ENCODE results near the gene CNIH4.
"Not testable (repeated sequence)": the region's sequence is repeated elsewhere in the genome, so short reads cannot be mapped to it uniquely, and the experiment has no call there.

Gene CNIH4
- 40.1 to 51.6 reads per million in 2 donors for total RNA-seq

- DNase-seq = peak; percentile 76
Observed at GRCh38 chr1:224356685-224357625, at the start of gene CNIH4. Gene CNIH4 (plus strand): TSS chr1:224356879. CDS start chr1:224356925, 46 bp downstream.

GRCh38 chr1:224308064-224308463, 48.6 kb upstream of the CNIH4 start:
- no peak for DNase-seq

GRCh38 chr1:224311503-224311902, 45.2 kb upstream of the CNIH4 start:
- DNase-seq = not testable (repeated sequence)

DNA sequence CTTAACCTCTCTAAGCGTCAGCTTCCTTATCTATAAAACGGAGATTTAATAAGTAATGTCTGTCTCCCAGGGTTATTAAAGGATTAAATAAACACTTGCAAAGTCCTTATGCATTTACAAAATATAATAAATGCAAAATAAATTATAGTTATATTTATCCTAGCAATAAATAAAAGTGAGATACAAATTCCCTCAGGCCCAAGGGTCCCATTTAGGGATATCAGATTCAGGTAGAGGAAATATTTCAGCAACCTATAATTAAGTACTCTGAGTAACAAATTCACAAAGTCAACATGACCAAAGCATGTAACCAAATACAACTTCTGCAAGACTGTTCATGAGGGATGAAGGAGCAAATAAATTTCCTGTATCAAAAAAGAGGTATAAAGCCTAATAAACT, 44.7 kb upstream of the CNIH4 start:
- DNase-seq = no peak

DNA sequence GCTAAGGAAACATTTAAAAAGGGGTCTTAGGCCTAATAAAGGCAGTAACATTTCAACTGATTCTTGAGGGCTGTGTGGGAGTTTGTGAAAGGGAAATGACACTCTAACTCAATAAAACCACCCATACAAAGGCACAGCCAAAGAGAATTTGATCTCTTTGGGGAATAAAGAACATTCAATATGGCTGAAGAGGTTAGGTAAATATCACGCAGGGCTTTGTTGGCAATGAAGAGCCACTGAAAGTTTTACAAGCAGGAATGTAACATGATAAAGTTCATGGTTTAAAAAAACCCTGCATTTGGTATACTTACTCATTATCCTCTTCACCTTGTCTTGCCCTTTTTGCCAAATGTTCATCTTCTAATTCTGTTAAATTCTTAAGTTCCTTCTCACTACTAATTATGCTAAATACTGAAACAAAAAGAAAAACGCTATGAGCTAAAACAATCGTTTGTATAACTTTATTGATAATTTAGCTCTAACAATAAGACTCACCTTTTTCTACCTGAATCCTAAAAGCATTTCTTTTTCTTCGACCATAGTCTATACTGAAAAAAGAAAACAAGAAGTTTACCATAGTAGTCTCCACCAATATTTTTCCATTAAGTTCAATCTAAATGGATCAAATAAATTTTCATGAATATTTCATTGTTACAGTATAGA, 39.2 kb upstream of the CNIH4 start:
- no peak for DNase-seq

DNA sequence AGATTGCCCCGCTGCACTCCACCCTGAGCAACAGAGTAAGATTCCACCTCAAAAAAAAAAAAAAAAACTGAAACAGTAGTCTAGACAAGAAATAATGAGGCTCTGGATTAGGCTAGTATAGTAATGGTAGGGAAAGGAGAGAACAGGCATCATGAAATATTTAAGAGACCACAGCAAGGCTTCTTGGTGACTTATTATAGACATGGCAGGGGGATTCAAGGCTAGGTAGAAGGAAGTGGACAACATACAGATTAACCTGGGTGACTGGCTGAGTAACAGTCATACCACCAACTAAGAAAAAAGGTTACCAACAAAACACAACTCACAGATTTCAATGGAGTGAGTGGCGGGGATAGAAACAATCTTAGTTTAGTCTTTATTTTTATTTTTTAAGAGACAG, 35.0 kb upstream of the CNIH4 start:
- no peak for DNase-seq

DNA sequence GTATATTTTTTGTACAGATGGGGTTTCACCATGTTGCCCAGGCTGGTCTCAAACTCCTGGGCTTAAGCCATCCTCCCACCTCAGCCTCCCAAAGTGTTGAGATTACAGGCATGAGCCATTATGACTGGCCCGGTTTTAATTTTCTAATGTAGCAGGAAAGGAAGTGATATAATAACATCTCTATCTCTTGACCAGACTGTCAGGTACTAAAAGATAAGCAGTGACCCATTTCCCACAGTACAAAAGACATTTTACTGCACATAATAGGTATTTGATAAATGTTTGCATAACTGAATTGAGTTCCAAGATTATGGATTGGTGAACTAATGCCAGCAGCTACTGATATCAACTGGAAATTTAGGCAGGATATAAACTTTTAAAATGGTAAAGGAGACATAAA, 30.7 kb upstream of the CNIH4 start:
- DNase-seq = no peak

DNA sequence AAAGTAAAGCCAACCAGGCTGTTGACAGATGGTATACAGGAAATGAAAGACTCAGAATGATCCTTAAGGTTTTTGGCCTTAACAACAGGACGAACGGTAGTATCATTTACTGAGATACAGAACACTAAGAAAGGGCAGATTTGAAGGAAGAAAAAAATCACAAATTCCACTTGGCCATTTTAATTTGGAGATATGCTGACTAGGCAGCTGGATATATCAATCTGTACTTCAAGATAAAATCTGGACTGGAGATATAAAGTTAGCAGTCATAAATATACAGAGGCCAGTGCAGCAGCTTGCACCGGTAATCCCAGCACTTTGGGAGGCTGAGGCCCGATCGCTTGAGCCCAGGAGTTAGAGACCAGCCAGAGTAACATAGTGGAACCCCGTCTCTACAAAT, 28.0 kb upstream of the CNIH4 start:
- DNase-seq = no peak

DNA sequence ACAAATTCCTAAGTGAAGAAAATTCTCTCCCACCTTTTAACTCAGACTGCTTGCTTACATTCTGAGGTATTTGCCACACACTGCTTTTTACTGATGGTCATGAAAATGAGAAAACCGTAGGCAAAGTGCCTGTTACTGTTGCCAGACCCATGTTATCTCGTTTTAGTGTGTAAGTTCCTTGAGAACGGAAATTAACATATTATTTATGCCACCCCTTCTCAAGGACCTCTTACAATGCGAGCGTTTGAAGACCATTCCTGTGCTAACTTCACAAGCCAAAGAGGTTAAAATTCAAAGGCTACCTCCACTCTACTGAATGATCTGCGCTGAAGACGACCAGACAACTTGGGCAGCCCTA, 27.2 kb upstream of the CNIH4 start:
- no peak for DNase-seq

DNA sequence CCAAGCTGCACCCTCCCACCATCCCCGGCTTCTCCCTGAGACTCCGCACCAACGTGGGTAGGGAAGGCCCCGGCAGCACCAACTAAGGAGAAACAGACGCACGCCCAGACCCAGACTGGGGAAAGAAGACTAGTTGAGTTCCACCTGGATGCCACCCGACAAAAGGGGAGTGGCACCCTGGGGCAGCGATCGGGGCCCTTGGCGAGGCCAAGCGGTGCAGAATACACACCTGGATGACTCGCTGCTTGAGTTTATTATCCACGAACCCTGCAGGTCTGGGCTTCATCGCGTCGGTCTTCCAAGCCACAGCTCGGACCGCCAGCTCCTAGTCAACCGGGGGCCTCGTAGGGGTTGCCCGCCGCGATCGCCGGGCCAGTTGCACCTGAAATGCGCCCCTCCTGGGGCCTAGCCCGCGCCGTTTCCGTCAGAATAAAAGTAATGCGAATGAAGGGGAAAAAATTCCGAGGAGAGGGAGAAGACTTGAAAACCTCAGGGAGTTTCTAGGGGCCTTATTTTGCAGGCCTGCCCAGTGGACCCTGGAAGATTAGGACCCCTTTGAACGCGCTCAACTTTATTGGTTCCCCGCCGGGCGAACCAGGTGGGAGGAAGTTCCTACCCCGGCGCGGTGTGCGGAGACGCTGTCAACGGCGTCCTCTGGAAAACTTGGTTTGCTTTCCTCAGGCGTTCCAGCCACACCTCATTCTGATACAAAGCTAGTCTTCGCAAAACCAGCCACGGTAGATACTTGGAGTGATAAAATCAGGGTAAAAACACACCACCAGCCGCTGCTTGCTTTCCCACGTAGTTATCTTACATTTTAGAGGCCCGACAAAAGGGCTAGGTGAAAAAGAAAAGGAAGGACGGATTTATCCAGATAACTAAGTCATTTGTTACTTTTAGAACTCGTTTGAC, 26.6 kb upstream of the CNIH4 start, which contains the start of gene NVL:
Gene NVL (minus strand): TSS at position 331 of the 912 bp plus-strand sequence. CDS start 45 bp downstream, at position 286.
- DNase-seq = peak; percentile 46

- DNase-seq = no peak
Observed at GRCh38 chr1:224331326-224331725, 25.4 kb upstream of the CNIH4 start.

- DNase-seq = no peak
Observed at GRCh38 chr1:224331824-224332223, 24.9 kb upstream of the CNIH4 start.

DNA sequence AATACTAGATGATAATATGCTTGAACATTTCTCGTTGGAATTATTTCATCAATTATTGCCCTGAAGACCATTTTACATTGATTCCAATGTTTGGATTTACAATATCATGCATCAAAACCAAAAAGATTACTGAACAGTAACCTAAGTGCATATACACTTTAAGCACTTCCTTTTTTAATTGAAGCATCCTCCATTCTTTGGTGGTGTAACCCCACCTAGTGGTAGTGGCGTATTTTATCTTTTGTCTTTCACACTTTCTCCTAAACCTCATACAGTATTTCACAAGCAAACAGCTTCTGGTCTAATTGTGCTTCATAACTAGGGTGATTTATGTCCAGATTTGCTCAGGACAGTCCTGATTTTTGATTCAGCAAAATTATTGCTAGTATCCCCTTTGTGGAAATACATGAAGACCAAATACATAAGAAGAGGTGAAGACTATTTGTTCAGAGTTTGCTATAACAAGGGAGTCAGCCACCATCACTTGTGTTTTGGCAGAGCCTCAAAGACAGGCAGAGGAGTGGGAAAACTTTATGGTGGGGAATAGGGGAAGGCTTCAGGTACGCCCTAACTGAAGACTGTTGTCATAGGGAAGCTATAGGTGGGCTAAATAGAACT, 23.3 kb upstream of the CNIH4 start:
- no peak for DNase-seq

- DNase-seq = no peak
Observed at GRCh38 chr1:224333939-224334786, 22.5 kb upstream of the CNIH4 start.

- DNase-seq = no peak
Observed at GRCh38 chr1:224338150-224338838, 18.4 kb upstream of the CNIH4 start.

DNA sequence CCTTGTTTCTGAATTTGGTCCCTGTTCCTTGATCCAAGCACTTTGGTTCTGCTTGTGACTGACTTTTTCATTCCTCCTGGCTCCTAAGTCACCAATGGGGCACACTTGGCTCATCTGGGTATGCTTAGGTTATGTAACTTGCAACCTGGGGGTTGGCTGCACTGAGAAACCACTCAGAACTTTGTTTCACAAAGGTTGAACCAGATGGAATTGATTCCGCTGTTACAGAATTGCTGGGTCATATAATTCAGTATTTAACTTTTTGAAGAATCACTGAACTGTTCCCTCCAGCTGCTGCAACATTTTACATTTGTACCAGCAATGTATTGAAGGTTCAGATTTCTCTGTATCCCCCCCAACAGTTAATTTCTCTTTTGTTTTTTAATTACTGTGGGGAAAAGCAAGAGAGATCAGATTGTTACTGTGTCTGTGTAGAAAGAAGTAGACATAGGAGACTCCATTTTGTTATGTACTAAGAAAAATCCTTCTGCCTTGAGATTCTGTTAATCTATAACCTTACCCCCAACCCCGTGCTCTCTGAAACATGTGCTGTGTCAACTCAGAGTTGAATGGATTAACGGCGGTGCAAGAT, 17.1 kb upstream of the CNIH4 start:
- DNase-seq = no peak

DNA sequence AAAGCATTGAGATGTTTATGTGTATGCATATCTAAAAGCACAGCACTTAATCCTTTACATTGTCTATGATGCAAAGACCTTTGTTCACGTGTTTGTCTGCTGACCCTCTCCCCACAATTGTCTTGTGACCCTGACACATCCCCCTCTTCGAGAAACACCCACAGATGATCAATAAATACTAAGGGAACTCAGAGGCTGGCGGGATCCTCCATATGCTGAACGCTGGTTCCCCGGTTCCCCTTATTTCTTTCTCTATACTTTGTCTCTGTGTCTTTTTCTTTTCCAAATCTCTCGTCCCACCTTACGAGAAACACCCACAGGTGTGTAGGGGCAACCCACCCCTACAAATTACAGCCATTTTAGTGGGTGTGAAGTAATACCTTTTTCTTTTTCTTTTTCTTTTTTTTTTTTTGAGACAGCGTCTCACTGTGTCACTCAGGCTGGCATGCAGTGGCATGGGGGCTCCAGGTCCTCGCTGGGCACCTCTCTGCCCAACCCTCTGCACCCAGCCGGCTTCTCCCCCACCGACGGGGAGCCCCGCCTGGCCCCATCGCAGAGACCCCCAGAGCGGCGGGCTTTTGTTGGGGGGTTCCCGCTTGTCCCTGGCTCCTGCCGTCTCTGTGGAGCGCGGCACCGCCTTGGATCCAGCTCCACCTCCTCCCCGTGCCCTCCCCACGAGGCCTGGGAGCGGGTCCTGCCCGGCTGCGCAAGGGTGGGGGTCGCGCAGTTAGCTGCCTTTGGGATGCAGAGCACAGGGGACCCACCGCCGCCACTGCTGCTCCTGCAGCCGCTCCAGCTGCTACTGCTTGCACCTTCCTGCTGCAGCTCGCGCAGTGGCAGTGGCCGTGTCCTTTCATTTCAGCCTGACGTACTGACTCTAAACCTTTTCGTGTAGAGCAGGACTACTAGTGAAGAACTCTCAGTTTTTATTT, 16.0 kb upstream of the CNIH4 start:
- not testable (repeated sequence) for DNase-seq

GRCh38 chr1:224343679-224344078, 13.0 kb upstream of the CNIH4 start:
- DNase-seq = no peak

GRCh38 chr1:224348137-224348536, 8.5 kb upstream of the CNIH4 start:
- DNase-seq = no peak

Measured in activated gamma-delta T cell (primary cell).